ENCODE measurements around the gene TMEM245.
"Not testable (repeated sequence)": the region's sequence is repeated elsewhere in the genome, so short reads cannot be mapped to it uniquely, and the experiment has no call there.

Gene TMEM245

DNA sequence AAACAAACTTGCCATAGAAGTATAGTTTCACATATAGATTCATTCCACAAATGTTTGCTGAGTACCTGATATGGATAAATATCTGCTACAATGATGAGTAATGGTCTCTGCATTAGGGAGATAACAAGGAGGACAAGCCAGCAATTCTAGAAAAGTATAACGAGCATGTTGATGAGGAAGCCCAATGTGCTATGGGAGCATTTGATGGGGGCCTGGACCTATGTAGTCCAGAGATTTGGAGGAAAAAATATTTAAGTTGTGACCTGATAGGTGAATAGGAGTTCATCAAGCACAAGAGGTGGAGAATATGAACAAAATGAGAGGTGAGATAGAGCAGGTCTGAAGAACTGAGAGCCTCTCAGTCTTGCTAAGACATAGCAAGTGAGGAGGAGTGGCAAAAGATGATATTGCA, 14.4 kb upstream of the TMEM245 start:
- no peak overlapping the region for H3K4me3 ChIP-seq (ENCODE audit: control insufficient read depth, low read depth, low read length)
- TF ChIP-seq, protein P1, sequence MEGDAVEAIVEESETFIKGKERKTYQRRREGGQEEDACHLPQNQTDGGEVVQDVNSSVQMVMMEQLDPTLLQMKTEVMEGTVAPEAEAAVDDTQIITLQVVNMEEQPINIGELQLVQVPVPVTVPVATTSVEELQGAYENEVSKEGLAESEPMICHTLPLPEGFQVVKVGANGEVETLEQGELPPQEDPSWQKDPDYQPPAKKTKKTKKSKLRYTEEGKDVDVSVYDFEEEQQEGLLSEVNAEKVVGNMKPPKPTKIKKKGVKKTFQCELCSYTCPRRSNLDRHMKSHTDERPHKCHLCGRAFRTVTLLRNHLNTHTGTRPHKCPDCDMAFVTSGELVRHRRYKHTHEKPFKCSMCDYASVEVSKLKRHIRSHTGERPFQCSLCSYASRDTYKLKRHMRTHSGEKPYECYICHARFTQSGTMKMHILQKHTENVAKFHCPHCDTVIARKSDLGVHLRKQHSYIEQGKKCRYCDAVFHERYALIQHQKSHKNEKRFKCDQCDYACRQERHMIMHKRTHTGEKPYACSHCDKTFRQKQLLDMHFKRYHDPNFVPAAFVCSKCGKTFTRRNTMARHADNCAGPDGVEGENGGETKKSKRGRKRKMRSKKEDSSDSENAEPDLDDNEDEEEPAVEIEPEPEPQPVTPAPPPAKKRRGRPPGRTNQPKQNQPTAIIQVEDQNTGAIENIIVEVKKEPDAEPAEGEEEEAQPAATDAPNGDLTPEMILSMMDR (conservative IDR thresholded peaks at IDR 0.05; ENCODE audit: control insufficient read depth, insufficient read depth, low read depth, low read length): no peak
- DNase-seq (ENCODE audit: low read depth): no peak

- TF ChIP-seq, protein P1 (conservative IDR thresholded peaks at IDR 0.05; ENCODE audit: control insufficient read depth, insufficient read depth, low read depth, low read length): no peak
These were observed 13.8 kb upstream of the TMEM245 start for GRCh38 chr9:109133533-109133932.

DNA sequence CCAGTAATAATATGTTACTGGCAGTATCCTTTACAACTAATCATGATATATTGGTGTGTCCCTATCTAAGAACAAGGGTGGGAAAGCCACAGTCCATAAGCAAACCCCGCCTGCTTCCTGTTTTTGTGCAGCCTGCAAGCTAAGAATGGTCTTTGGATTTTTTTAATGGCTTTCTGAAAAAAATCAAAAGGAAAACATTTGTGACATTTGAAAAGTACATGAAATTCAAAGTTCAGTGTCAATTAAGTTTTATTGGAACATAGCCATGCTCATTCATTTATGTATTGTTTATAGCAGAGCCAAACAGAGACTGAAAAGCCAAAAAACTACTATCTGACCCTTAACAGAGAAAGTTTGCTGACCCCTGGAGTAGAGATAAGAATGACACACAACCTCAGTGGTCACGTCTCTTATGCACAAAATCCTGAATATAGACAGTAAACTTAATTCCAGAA, 12.8 kb upstream of the TMEM245 start:
- no peak overlapping the region for H3K4me3 ChIP-seq (ENCODE audit: control insufficient read depth, low read depth, low read length)
- DNase-seq (ENCODE audit: low read depth): no peak
- TF ChIP-seq, protein P1 (conservative IDR thresholded peaks at IDR 0.05; ENCODE audit: control insufficient read depth, insufficient read depth, low read depth, low read length): no peak

More at GRCh38 chr9:109133533-109133932, 13.8 kb upstream of the TMEM245 start:
- no peak overlapping the region for H3K4me3 ChIP-seq (ENCODE audit: control insufficient read depth, low read depth, low read length)
- no peak for DNase-seq (ENCODE audit: low read depth)

DNA sequence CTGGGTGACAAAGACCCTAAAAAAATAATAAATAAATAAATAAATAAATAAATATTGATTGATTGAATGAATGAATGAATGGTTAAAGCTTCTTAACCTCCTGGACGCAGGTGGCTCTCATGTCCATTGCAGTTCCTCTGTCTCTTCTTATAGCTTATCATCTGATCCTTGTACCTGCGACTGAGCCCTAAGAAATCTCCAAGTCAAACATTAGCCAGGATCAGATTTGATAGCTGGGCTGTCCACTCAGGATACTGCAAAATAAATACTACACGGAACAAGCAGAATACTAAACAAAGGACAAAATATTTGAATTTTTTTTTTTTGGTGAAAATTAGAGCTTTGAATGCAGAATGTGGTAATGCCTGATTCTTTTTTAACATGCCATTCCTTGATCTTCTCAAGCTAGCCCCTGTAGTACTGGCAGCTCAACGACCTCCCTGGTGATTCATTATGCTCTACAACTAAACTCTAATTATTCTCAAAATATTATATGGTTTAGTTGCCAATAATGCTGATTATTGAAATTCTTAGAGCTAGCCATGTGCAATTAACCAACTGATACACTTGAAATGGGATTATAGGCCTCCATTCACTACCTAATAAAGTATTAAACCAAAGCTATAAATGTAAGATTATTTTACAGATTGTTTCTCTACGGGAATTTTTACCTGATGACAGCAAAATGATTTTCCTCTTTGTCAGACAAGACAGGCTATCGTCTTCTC, 9.9 kb upstream of the TMEM245 start:
- TF ChIP-seq, protein P1 (conservative IDR thresholded peaks at IDR 0.05; ENCODE audit: control insufficient read depth, insufficient read depth, low read depth, low read length): no peak

GRCh38 chr9:109126671-109127070, 6.9 kb upstream of the TMEM245 start:
- not testable (repeated sequence) for H3K4me3 ChIP-seq (ENCODE audit: control insufficient read depth, low read depth, low read length); DNase-seq (ENCODE audit: low read depth)

More for the DNA sequence above, 9.9 kb upstream of the TMEM245 start:
- DNase-seq (ENCODE audit: low read depth): no peak
- H3K4me3 ChIP-seq (ENCODE audit: control insufficient read depth, low read depth, low read length): no peak overlapping the region

DNA sequence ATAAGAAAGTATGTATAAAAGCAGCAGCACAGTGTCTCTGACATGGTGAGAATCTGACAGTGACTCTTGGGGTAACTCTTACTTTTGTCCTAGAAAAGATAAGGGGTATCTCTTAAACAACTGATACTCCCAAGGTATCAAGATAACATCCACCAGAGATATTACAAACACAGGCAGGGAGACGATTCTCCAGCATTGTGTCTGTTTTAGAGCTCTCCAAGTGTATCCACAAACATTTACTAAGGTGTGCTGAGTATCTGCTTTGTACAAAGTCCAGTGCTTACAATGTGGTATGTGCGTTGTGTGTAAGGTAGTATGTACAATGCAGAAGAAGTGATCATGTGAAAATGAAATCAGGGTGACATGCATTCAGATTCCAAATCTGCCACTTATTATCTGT, 4.4 kb upstream of the TMEM245 start:
- no peak for DNase-seq (ENCODE audit: low read depth)
- no peak overlapping the region for H3K4me3 ChIP-seq (ENCODE audit: control insufficient read depth, low read depth, low read length)
- TF ChIP-seq, protein P1 (conservative IDR thresholded peaks at IDR 0.05; ENCODE audit: control insufficient read depth, insufficient read depth, low read depth, low read length): no peak

- DNase-seq (ENCODE audit: low read depth): no peak
- H3K4me3 ChIP-seq (ENCODE audit: control insufficient read depth, low read depth, low read length): no peak overlapping the region
- TF ChIP-seq, protein P1 (conservative IDR thresholded peaks at IDR 0.05; ENCODE audit: control insufficient read depth, insufficient read depth, low read depth, low read length): no peak
These were observed 3.2 kb upstream of the TMEM245 start for GRCh38 chr9:109122726-109123621.

All from fibroblast of mammary gland (primary cell).